ENCODE results near the gene EBF3. TPM values are rescaled to one million over a fixed set of nuclear protein-coding genes. Genes with fewer than 3 reads are reported as not detected.

The EBF3 gene
- total RNA-seq, 1 experiment from 2014 or later = not detected

- no TSS peak for BruUV-seq (replicated peaks)
- Mint-ChIP-seq H3K36me3 (ENCODE audit: insufficient read depth, unreplicated experiment) (no peaks in the 10 kb centered on the region), H3K9me3 (ENCODE audit: unreplicated experiment) (peaks cover 6% of the 10 kb centered on the region), H3K27ac (ENCODE audit: low read depth, unreplicated experiment) (no peak overlapping the region), H3K27me3 (ENCODE audit: insufficient read depth, unreplicated experiment) (no peaks in the 10 kb centered on the region), H3K4me3 (ENCODE audit: unreplicated experiment) (no peak overlapping the region), H3K4me1 (ENCODE audit: insufficient read depth, unreplicated experiment) (no peaks in the 10 kb centered on the region)
- TF ChIP-seq CTCF (IDR thresholded peaks at IDR 0.05; ENCODE audit: unreplicated experiment) = no peak
- no peak for DNase-seq (ENCODE audit: unreplicated experiment)
- POLR2A ChIA-PET = no interaction called here
- CTCF ChIA-PET = no interaction called here
- intact Hi-C loops (cut with micrococcal nuclease) = no loop called here
Observed at GRCh38 chr10:129843702-129844101, 120.4 kb downstream of the EBF3 start.

GRCh38 chr10:129843131-129843541 lies 120.9 kb downstream of the EBF3 start:
- H3K4me3 Mint-ChIP-seq (ENCODE audit: unreplicated experiment) = no peak overlapping the region
- DNase-seq (ENCODE audit: unreplicated experiment) = no peak
- no peaks in the 10 kb centered on the region for H3K36me3 Mint-ChIP-seq (ENCODE audit: insufficient read depth, unreplicated experiment)
- H3K9me3 Mint-ChIP-seq (ENCODE audit: unreplicated experiment) = peaks cover 6% of the 10 kb centered on the region
- no peak overlapping the region for H3K27ac Mint-ChIP-seq (ENCODE audit: low read depth, unreplicated experiment)
- no peaks in the 10 kb centered on the region for H3K4me1 Mint-ChIP-seq (ENCODE audit: insufficient read depth, unreplicated experiment)
- ChIA-PET POLR2A (no interaction called here), CTCF (interaction anchor here (1.2 kb wide), 1 partner anchor 10 kb away, joined by 5 read pairs; no protein-coding TSS in a partner anchor)
- H3K27me3 Mint-ChIP-seq (ENCODE audit: insufficient read depth, unreplicated experiment) = no peaks in the 10 kb centered on the region
- no TSS peak for BruUV-seq (replicated peaks)
- no peak for TF ChIP-seq CTCF (IDR thresholded peaks at IDR 0.05; ENCODE audit: unreplicated experiment)
- intact Hi-C loops (cut with micrococcal nuclease) = no loop called here

- H3K9me3 Mint-ChIP-seq (ENCODE audit: unreplicated experiment) = peaks cover 6% of the 10 kb centered on the region
- BruUV-seq (replicated peaks) = no TSS peak
- no peaks in the 10 kb centered on the region for H3K4me1 Mint-ChIP-seq (ENCODE audit: insufficient read depth, unreplicated experiment)
- no peaks in the 10 kb centered on the region for H3K27me3 Mint-ChIP-seq (ENCODE audit: insufficient read depth, unreplicated experiment)
- no peak overlapping the region for H3K4me3 Mint-ChIP-seq (ENCODE audit: unreplicated experiment)
- H3K36me3 Mint-ChIP-seq (ENCODE audit: insufficient read depth, unreplicated experiment) = no peaks in the 10 kb centered on the region
- H3K27ac Mint-ChIP-seq (ENCODE audit: low read depth, unreplicated experiment) = no peak overlapping the region
- intact Hi-C loops (cut with micrococcal nuclease) = no loop called here
- TF ChIP-seq CTCF (IDR thresholded peaks at IDR 0.05; ENCODE audit: unreplicated experiment) = no peak
- CTCF ChIA-PET = interaction anchor here (1.2 kb wide), 1 partner anchor 11 kb away, joined by 5 read pairs; no protein-coding TSS in a partner anchor
- POLR2A ChIA-PET = no interaction called here
- DNase-seq (ENCODE audit: unreplicated experiment) = no peak
Observed at GRCh38 chr10:129842031-129842430, 122.0 kb downstream of the EBF3 start.

GRCh38 chr10:129841590-129841989 lies 122.5 kb downstream of the EBF3 start:
- intact Hi-C loops (cut with micrococcal nuclease) = no loop called here
- no peak for DNase-seq (ENCODE audit: unreplicated experiment)
- Mint-ChIP-seq H3K4me1 (ENCODE audit: insufficient read depth, unreplicated experiment) (no peaks in the 10 kb centered on the region), H3K9me3 (ENCODE audit: unreplicated experiment) (peaks cover 6% of the 10 kb centered on the region), H3K36me3 (ENCODE audit: insufficient read depth, unreplicated experiment) (no peaks in the 10 kb centered on the region), H3K27me3 (ENCODE audit: insufficient read depth, unreplicated experiment) (no peaks in the 10 kb centered on the region), H3K27ac (ENCODE audit: low read depth, unreplicated experiment) (no peak overlapping the region), H3K4me3 (ENCODE audit: unreplicated experiment) (no peak overlapping the region)
- ChIA-PET POLR2A (no interaction called here), CTCF (interaction anchor here (1.2 kb wide), 1 partner anchor 11 kb away, joined by 5 read pairs; no protein-coding TSS in a partner anchor)
- no TSS peak for BruUV-seq (replicated peaks)
- TF ChIP-seq CTCF (IDR thresholded peaks at IDR 0.05; ENCODE audit: unreplicated experiment) = no peak
